Neural cell (in vitro differentiated cells): ENCODE measurements around the gene TMEM81. TPM values are rescaled to one million over a fixed set of nuclear protein-coding genes. Genes with fewer than 3 reads are reported as not detected.

Source experiments
- H2AFZ ChIP-seq: fragments of 200-600, 300-800 bp; sonication (generic), shearing (Covaris generic); 2 replicates; pipeline ENCODE4 v1.6.0; 2014; ENCODE audit warnings: low read depth, mild to moderate bottlenecking, antibody characterized with exemption, low read length, moderate library complexity
- H3F3A ChIP-seq: fragments of 200-600 bp; shearing (Covaris generic); 2 replicates; pipeline ENCODE4 v1.6.1; 2016; ENCODE audit warnings: mild to moderate bottlenecking, moderate library complexity, mixed read lengths, antibody characterized with exemption, low read length; ENCODE audit not compliant: insufficient read depth, poor library complexity, severe bottlenecking
- H3K27ac ChIP-seq: fragments of 200-600, 300-800 bp; sonication (generic), shearing (Covaris generic); 2 replicates; pipeline ENCODE4 v1.5.1; 2014; ENCODE audit warnings: mild to moderate bottlenecking, low read length, moderate library complexity
- H3K27me3 ChIP-seq: fragments of 300-800, 200-600 bp; sonication (generic), shearing (Covaris generic); 2 replicates; pipeline ENCODE4 v1.6.0; 2014; ENCODE audit warnings: mild to moderate bottlenecking, low read depth, low read length, moderate library complexity; ENCODE audit not compliant: insufficient read depth
- H3K36me3 ChIP-seq: fragments of 300-800, 200-600 bp; sonication (generic), shearing (Covaris generic); 2 replicates; pipeline ENCODE4 v1.5.1; 2014; ENCODE audit warnings: mild to moderate bottlenecking, antibody characterized with exemption, low read length, moderate library complexity; ENCODE audit not compliant: insufficient read depth
- H3K4me2 ChIP-seq: fragments of 300-800, 200-600 bp; sonication (generic), shearing (Covaris generic); 2 replicates; pipeline ENCODE4 v1.6.0; 2014; ENCODE audit warnings: mild to moderate bottlenecking, low read length
- H3K4me3 ChIP-seq: fragments of 300-800, 200-600 bp; sonication (generic), shearing (Covaris generic); 2 replicates; pipeline ENCODE4 v1.5.1; 2014; ENCODE audit warnings: mild to moderate bottlenecking, low read length, moderate library complexity
- H3K79me2 ChIP-seq: fragments of 200-600 bp; shearing (Covaris generic); replicated peaks from 2 replicates; pipeline ENCODE4 v1.6.0; 2014; ENCODE audit warnings: mild to moderate bottlenecking, low read length, moderate library complexity; ENCODE audit not compliant: insufficient read depth
- H3K9ac ChIP-seq: fragments of 300-800, 200-600 bp; sonication (generic), shearing (Covaris generic); 2 replicates; pipeline ENCODE4 v1.6.1; 2016; ENCODE audit warnings: mild to moderate bottlenecking, low read length, mixed read lengths
- H3K9me2 ChIP-seq: fragments of 200-600 bp; shearing (Covaris generic); 2 replicates; pipeline ENCODE4 v1.6.1; 2016; ENCODE audit warnings: mild to moderate bottlenecking, low read length, mixed read lengths; ENCODE audit not compliant: insufficient read depth
- H3K9me3 ChIP-seq: fragments of 200-600, 300-800 bp; sonication (generic), shearing (Covaris generic); 2 replicates; pipeline ENCODE4 v1.6.1; 2016; ENCODE audit warnings: mild to moderate bottlenecking, mixed run types, low read length, moderate library complexity, mixed read lengths
- H4K20me1 ChIP-seq: fragments of 200-600 bp; shearing (Covaris generic); 2 replicates; pipeline ENCODE4 v1.6.1; 2016; ENCODE audit warnings: mild to moderate bottlenecking, mixed run types; ENCODE audit not compliant: insufficient read depth
- EP300 ChIP-seq: fragments of 450-650 bp; conservative IDR thresholded peaks from 2 replicates; pipeline ENCODE4 v1.6.1; 2014; ENCODE audit warnings: antibody characterized with exemption, mild to moderate bottlenecking, moderate library complexity; ENCODE audit not compliant: poor library complexity, severe bottlenecking
- EZH2 ChIP-seq: fragments of 200-600, 300-800 bp; shearing (Covaris generic), sonication (generic); IDR thresholded peaks from 2 replicates; pipeline ENCODE4 v1.6.1; 2014; ENCODE audit warnings: antibody characterized with exemption, low read length, borderline replicate concordance, mild to moderate bottlenecking; ENCODE audit not compliant: insufficient read depth, poor library complexity, severe bottlenecking
- MXI1 ChIP-seq: fragments of 450-650 bp; conservative IDR thresholded peaks from 2 replicates; pipeline ENCODE4 v1.6.1; 2014; ENCODE audit warnings: antibody characterized with exemption, mild to moderate bottlenecking; ENCODE audit not compliant: poor library complexity, severe bottlenecking
- POLR2AphosphoS5 ChIP-seq: IDR thresholded peaks from 2 replicates; pipeline ENCODE4 v1.6.1; 2012
- RAD21 ChIP-seq: fragments of 450-650 bp; conservative IDR thresholded peaks from 2 replicates; pipeline ENCODE4 v1.6.1; 2014; ENCODE audit warnings: antibody characterized with exemption, mild to moderate bottlenecking, moderate library complexity
- SMC3 ChIP-seq: fragments of 450-650 bp; conservative IDR thresholded peaks from 2 replicates; pipeline ENCODE4 v1.6.1; 2014; ENCODE audit warnings: antibody characterized with exemption, mild to moderate bottlenecking, moderate library complexity; ENCODE audit not compliant: poor library complexity
- TAF1 ChIP-seq: IDR thresholded peaks from 2 replicates; pipeline ENCODE4 v1.6.1; 2012; ENCODE audit warnings: low read depth
- polyA plus RNA-seq: library from polyadenylated mRNA; depleted of rRNA; stranded (reverse); fragments of >200 nt; gene quantifications from 2 replicates; pipeline ENCODE4 v1.2.3, GENCODE V29; 2014
- TF ChIP-seq, protein P1 (sequence below): IDR thresholded peaks from 2 replicates; pipeline ENCODE4 v1.6.1; 2012; ENCODE audit warnings: borderline replicate concordance
- TF ChIP-seq, protein P2 (sequence below): fragments of 450-650 bp; IDR thresholded peaks from 2 replicates; pipeline ENCODE4 v1.5.1; 2014; ENCODE audit warnings: antibody characterized with exemption, mild to moderate bottlenecking, moderate library complexity; ENCODE audit not compliant: poor library complexity, severe bottlenecking

The TMEM81 gene
- polyA plus RNA-seq, 1 donor from 2014 or later: 10.1 TPM

DNA sequence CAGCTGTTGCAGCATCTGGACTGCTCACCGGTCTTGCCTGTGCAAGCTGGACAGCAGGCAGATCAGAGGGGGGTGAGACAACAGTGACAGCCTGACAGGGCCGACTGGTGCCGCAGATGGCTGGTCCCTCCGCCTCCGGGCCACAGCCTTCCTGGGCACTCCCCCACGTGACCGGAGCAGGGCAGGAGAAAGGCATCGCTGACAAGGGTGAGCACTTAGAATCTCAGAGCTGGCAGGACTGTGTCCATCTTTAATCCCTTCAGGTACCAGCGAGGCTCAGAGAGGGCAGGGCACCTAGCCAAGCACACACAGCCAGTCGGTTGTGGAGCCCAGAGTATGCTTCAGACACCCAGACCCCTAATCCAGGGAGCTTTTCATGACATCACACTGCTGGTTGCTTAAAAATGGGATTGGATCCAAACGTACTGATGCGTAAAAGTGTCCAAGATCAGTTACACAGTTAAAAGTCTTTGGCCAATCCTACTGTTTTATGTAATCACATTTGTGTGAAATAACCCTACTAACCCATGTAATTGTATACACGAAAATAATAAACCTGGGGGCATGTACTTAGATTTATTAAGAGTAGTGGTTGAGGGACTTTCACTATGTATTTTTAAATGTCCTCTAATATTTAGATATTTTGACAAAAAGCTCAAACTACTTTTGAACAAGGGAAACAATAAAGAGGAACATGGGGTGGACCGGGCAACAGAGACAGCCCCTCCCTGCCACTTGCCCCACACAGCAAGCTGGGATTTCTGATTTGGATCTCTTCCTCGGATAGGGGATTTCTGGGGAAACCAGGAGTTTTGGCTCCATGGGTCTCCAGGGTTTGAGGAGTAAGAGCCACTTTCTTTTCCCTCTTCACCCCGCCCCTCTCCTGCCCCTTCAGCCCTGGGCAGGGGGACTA, 42.0 kb downstream of the TMEM81 start:
- peak overlapping the region; percentile 53 for H3K9ac ChIP-seq
- H2AFZ ChIP-seq: peak overlapping the region; percentile 27
- no peaks in the 10 kb centered on the region for H4K20me1 ChIP-seq
- no peaks in the 10 kb centered on the region for H3K36me3 ChIP-seq
- peaks cover 10% of the 10 kb centered on the region for H3K27me3 ChIP-seq
- no peaks in the 10 kb centered on the region for H3K79me2 ChIP-seq
- H3F3A ChIP-seq: no peaks in the 10 kb centered on the region
- no peaks in the 10 kb centered on the region for H3K9me3 ChIP-seq
- no peak overlapping the region for H3K27ac ChIP-seq
- TF ChIP-seq POLR2AphosphoS5: no peak
- peak overlapping the region; percentile 61 for H3K4me3 ChIP-seq
- H3K9me2 ChIP-seq: no peaks in the 10 kb centered on the region
- H3K4me2 ChIP-seq: no peak overlapping the region

DNA sequence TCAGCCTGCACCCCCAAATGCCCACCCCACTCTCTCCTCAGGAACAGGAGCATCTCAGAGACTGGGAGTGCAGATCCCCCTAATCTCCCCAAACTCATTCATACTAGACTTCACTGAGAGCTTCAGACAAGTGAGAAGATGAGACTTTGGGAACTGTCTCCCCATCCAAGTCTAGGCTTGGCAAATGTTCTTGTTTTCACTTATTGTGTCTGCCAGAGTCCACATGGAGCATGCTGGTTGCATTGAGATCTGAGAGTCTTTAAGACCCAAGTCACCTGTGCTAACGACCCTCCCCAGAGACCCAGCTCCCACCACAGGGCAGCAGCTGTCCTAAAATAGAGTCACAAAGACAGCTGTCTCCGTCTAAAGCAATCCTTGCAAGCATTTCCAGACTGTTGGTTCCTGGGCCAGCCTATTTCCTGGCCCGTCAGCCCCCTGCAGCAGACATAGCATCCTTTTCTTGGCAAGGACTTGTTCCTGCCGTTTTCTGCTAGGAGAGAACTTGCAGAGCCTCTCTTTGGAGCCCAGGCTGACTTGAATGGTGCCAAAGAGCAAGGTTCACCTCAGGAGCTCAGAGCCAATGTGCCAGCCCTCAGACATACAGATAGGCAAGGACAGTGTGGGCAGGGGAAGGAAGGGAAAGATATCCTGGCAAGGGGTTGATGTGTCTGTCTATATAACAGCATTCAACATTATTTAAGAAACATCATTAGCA, 43.1 kb downstream of the TMEM81 start:
- H3K27ac ChIP-seq: no peak overlapping the region
- H3K9me2 ChIP-seq: no peaks in the 10 kb centered on the region
- no peaks in the 10 kb centered on the region for H3F3A ChIP-seq
- H3K79me2 ChIP-seq: no peaks in the 10 kb centered on the region
- H4K20me1 ChIP-seq: no peaks in the 10 kb centered on the region
- TF ChIP-seq, protein P1, sequence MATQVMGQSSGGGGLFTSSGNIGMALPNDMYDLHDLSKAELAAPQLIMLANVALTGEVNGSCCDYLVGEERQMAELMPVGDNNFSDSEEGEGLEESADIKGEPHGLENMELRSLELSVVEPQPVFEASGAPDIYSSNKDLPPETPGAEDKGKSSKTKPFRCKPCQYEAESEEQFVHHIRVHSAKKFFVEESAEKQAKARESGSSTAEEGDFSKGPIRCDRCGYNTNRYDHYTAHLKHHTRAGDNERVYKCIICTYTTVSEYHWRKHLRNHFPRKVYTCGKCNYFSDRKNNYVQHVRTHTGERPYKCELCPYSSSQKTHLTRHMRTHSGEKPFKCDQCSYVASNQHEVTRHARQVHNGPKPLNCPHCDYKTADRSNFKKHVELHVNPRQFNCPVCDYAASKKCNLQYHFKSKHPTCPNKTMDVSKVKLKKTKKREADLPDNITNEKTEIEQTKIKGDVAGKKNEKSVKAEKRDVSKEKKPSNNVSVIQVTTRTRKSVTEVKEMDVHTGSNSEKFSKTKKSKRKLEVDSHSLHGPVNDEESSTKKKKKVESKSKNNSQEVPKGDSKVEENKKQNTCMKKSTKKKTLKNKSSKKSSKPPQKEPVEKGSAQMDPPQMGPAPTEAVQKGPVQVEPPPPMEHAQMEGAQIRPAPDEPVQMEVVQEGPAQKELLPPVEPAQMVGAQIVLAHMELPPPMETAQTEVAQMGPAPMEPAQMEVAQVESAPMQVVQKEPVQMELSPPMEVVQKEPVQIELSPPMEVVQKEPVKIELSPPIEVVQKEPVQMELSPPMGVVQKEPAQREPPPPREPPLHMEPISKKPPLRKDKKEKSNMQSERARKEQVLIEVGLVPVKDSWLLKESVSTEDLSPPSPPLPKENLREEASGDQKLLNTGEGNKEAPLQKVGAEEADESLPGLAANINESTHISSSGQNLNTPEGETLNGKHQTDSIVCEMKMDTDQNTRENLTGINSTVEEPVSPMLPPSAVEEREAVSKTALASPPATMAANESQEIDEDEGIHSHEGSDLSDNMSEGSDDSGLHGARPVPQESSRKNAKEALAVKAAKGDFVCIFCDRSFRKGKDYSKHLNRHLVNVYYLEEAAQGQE: no peak
- no peak overlapping the region for H3K4me3 ChIP-seq
- H3K27me3 ChIP-seq: peaks cover 10% of the 10 kb centered on the region
- H3K4me2 ChIP-seq: no peak overlapping the region
- H2AFZ ChIP-seq: no peak overlapping the region
- no peaks in the 10 kb centered on the region for H3K9me3 ChIP-seq
- no peak overlapping the region for H3K9ac ChIP-seq
- H3K36me3 ChIP-seq: no peaks in the 10 kb centered on the region

DNA sequence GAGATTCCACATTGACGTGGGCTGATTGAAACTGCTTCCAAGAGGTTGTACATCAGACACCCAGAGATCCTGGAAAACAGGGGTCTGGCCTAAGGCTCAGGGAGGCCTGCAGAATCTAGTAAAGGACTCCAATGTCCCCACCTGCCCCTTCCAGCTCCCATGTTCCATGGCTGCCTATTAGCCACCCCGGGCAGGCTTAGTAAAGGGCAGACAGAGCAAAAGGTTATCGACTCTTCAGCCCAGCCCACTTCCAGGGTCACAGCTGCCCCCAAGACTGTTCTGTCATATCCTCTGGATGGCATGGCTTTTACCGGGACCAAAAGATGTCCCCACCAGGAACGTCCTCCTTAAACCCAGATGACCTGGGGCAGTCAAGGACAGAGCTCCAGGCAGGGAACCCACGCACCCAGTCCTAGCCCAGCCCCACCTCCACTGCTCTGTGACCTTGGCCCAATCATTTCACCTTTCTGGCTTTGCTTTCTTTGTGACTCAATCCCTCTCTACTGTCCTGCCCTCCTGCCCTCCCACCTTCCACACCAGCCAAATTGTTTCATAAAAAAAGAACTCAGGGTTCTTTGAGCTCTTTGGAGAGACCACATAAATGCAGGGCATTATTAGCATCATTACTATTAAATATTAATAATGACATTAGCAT, 46.0 kb downstream of the TMEM81 start:
- no peaks in the 10 kb centered on the region for H4K20me1 ChIP-seq
- no peaks in the 10 kb centered on the region for H3F3A ChIP-seq
- peaks cover 1% of the 10 kb centered on the region for H3K27me3 ChIP-seq
- no peaks in the 10 kb centered on the region for H3K9me3 ChIP-seq
- no peak overlapping the region for H3K4me2 ChIP-seq
- H3K79me2 ChIP-seq: no peaks in the 10 kb centered on the region
- H3K36me3 ChIP-seq: no peaks in the 10 kb centered on the region
- H3K9ac ChIP-seq: no peak overlapping the region
- H3K27ac ChIP-seq: no peak overlapping the region
- H2AFZ ChIP-seq: no peak overlapping the region
- TF ChIP-seq EZH2 (no peak), POLR2AphosphoS5 (no peak), MXI1 (no peak), SMC3 (no peak), TAF1 (no peak), RAD21 (no peak), EP300 (no peak)
- TF ChIP-seq, protein P1: no peak
- TF ChIP-seq, protein P2, sequence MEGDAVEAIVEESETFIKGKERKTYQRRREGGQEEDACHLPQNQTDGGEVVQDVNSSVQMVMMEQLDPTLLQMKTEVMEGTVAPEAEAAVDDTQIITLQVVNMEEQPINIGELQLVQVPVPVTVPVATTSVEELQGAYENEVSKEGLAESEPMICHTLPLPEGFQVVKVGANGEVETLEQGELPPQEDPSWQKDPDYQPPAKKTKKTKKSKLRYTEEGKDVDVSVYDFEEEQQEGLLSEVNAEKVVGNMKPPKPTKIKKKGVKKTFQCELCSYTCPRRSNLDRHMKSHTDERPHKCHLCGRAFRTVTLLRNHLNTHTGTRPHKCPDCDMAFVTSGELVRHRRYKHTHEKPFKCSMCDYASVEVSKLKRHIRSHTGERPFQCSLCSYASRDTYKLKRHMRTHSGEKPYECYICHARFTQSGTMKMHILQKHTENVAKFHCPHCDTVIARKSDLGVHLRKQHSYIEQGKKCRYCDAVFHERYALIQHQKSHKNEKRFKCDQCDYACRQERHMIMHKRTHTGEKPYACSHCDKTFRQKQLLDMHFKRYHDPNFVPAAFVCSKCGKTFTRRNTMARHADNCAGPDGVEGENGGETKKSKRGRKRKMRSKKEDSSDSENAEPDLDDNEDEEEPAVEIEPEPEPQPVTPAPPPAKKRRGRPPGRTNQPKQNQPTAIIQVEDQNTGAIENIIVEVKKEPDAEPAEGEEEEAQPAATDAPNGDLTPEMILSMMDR: no peak
- H3K9me2 ChIP-seq: no peaks in the 10 kb centered on the region
- no peak overlapping the region for H3K4me3 ChIP-seq
